ENCODE results near the gene TRIM40.
"Not testable (repeated sequence)": the region's sequence is repeated elsewhere in the genome, so short reads cannot be mapped to it uniquely, and the experiment has no call there.

The TRIM40 gene

GRCh38 chr6:30165238-30165637 lies 29.3 kb downstream of the TRIM40 start:
- FAIRE-seq = not testable (repeated sequence)

GRCh38 chr6:30167101-30167500 lies 31.2 kb downstream of the TRIM40 start:
- FAIRE-seq = no peak

- FAIRE-seq = no peak
These were observed 32.8 kb downstream of the TRIM40 start for GRCh38 chr6:30168741-30169140.

- no peak for FAIRE-seq
These were observed 34.0 kb downstream of the TRIM40 start for GRCh38 chr6:30169658-30170614.

GRCh38 chr6:30171677-30172471 lies 35.9 kb downstream of the TRIM40 start:
- no peak for FAIRE-seq

GRCh38 chr6:30172681-30173080 lies 36.7 kb downstream of the TRIM40 start:
- FAIRE-seq = no peak

- no peak for FAIRE-seq
These were observed 39.8 kb downstream of the TRIM40 start for GRCh38 chr6:30175765-30176164.

GRCh38 chr6:30178837-30179236 lies 42.9 kb downstream of the TRIM40 start:
- no peak for FAIRE-seq

GRCh38 chr6:30180145-30180544 lies 44.2 kb downstream of the TRIM40 start:
- no peak for FAIRE-seq

GRCh38 chr6:30184417-30185031 lies 48.6 kb downstream of the TRIM40 start:
- no peak for FAIRE-seq

- FAIRE-seq = no peak
These were observed 50.0 kb downstream of the TRIM40 start for GRCh38 chr6:30185846-30186484.

- FAIRE-seq = no peak
These were observed 52.6 kb downstream of the TRIM40 start for GRCh38 chr6:30188541-30188940.

GRCh38 chr6:30192076-30192475 lies 56.1 kb downstream of the TRIM40 start:
- FAIRE-seq = no peak

GRCh38 chr6:30194797-30195690 lies 59.1 kb downstream of the TRIM40 start:
- no peak for FAIRE-seq

- no peak for FAIRE-seq
These were observed 60.0 kb downstream of the TRIM40 start for GRCh38 chr6:30195951-30196350.

- FAIRE-seq = no peak
These were observed 60.4 kb downstream of the TRIM40 start for GRCh38 chr6:30196376-30196775.

Measured in islet of Langerhans (tissue), 1 donor.